ENCODE measurements around the gene GCSAM.

The GCSAM gene

DNA sequence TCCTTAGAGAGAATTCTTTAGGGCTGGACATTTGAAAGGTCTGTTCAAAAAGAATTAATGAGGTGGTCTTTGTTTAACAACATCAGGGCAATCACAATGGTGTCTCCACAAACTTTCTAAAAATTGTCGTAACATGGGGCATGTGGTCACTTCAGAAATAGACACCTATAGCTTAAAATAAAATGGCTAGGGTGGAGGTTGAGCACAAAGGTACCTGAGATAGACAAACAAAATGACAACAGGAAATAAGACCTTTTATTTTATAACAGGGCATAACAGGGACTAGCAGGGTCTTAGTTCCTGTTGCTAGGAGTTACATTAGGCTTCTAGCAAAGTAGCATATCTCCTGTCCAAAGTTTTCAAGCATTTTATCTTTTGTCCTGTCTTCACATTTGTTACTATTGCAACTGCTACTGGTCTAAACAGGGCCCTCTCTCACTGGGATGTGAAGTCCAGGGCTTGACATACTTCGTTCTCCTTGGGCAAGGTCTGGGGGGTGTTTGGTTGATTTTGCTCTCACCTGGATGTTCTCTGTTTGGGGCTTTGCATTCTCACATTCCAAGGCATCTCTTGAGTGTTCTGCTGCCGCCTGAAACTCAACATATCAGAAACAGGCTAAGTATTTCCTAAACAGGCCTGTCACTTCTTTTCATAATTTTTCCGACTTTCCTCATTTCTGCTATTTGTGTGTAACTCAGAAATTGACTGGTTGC lies 3.0 kb downstream of the GCSAM start:
- DNase-seq (ENCODE audit: low read depth): no peak

- DNase-seq (ENCODE audit: low read depth): peak; percentile 20
Measured at GRCh38 chr3:112128843-112129727, 4.0 kb downstream of the GCSAM start.

DNA sequence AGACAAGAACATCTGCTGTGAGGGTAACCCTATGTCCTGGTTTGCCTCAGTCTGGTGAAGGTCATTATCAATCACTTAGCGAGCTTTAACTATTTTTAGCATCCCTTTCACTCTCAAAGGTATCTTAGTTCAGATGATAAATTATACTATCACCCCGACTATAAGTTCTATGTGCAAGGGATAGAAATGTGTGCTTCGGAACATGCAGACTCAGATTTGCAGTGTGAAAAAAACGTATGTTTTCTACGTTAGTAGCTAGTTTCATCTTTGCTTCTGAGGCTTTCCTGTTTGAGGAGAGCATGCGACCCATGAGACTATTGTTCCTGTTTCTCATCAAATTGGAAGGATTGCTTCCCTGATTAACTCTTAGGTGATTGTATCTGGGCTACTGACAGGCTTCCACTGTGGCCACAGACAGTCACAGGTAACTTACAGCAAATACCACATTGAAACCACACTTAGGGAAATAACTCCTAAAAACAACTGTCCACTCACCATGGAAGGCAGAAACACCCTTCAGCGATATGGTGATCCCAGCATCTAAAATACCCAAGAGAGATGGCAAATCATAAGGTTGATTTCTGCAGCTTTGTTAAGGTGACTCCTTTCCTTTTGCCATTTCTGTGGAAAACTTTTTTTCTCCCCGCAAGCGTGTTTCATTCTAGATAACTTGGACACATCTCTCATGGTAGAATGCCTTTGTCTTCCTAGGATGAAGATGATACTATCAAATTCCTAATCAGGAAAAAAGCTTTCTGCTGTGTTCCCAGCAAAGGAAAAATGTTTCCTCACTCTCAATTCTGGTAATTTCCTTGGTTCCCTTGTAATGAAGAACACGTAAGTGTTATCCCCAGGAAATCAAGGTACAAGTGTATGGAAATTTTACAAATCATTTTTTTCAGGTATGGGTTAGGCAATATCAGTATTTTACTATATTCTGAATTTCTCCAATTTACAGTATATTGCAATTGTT lies 5.2 kb downstream of the GCSAM start:
- DNase-seq (ENCODE audit: low read depth): no peak

- DNase-seq (ENCODE audit: low read depth): no peak
Measured at GRCh38 chr3:112126511-112126911, 6.5 kb downstream of the GCSAM start.

DNA sequence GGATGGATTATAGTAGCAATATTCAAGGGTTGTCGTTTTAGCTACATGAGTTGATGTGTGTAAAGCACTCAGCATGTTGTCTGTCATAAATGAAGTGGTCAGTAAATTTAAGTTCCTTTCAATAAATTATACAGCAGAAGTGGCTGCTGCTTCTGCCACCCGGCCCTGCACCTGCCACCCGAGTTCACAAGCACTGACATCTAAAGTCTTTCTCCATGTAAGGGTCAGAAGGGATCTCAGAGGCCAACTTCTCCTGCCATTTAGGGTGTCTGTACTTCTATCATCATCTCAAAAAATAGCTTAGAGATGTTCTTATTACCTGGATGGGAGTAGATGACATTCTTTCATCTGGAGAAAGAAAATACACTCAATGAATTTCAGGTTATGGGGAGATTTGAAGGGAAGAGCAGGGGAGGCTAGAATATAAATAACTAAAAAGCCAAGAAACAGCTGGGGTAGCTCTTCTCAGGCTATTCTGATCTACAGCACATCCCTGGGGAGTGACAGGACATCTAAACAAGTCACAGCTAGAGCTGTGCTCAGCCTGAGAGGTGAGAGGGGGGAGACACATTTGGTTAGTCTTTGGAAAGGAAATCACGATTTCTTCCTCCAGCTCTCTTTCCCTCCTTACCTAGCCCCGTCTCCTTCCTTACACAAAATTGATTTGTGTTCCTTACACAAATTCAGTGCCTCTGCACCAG lies 8.0 kb downstream of the GCSAM start:
- no peak for DNase-seq (ENCODE audit: low read depth)

GRCh38 chr3:112123548-112123947 lies 9.5 kb downstream of the GCSAM start:
- DNase-seq (ENCODE audit: low read depth): no peak

- no peak for DNase-seq (ENCODE audit: low read depth)
Measured at GRCh38 chr3:112122870-112123269, 10.2 kb downstream of the GCSAM start.

DNA sequence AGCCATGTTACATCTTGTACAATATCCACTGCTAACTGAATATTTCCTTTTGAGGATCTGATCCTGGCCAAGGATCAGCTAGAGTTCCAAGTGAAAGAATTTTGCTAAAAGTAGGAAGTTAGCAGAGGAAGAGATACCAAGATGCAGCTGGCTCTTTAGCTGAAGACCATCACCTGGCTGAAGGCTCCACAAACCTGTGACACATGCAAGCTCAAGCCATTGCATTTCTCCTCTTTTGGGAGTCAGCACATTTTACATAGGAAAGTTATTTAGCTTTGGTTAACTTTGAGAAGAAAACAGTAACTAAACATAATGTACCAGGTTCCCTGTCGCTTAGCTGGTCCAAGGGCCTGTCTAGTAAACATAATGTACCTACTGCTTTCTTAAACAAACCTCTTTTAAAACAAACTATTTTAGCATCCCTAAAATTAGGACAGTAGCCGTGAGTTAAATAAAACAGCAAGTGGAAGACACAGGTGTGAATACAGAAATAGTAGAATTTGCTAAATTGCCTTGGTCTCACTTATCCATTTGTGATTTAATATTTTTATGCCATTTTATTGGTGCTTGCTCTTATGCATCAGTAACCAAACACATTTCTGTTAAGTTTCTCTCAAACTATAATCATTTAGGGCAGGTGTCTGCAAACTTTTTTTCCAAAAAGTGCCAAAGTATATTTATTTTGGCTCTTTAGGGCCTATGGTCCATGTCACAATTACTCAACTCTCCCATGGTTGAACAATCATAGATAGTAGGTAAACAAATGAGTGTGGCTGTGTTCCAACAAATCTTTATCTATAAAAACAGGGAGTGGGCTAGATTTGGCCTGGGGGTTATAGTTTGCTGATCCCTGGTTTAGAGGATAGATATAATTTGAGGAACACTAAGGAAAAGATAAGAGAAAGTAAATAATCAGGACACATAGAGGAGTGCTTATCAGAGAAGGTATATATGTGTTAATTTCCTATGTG lies 11.2 kb downstream of the GCSAM start:
- DNase-seq (ENCODE audit: low read depth): no peak

- DNase-seq (ENCODE audit: low read depth): no peak
Measured at GRCh38 chr3:112119962-112120836, 12.8 kb downstream of the GCSAM start.

- no peak for DNase-seq (ENCODE audit: low read depth)
Measured at GRCh38 chr3:112117841-112118571, 15.0 kb downstream of the GCSAM start.

DNA sequence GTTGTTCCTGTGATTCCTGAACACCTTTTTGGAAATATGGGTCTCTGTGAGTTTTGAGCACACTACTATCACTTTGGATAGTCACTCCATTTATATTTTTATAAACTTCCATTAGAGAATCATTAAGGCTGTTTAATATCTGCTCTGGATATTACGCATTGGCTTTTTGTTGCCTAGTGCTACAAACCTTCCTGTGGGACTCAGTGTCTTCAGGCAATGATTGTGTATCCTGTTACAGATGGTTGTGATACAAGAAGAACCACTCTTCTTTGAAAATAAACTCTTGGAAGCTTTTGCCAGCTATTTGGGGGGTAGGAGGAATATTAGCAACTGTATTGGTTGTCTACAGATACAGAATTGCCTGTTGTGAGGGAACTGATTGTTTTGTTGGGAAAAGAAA lies 15.6 kb downstream of the GCSAM start:
- no peak for DNase-seq (ENCODE audit: low read depth)

GRCh38 chr3:112116748-112117186 lies 16.3 kb downstream of the GCSAM start:
- DNase-seq (ENCODE audit: low read depth): no peak

- DNase-seq (ENCODE audit: low read depth): no peak
Measured at GRCh38 chr3:112115806-112116383, 17.2 kb downstream of the GCSAM start.

GRCh38 chr3:112115161-112115739 lies 17.8 kb downstream of the GCSAM start:
- DNase-seq (ENCODE audit: low read depth): no peak

DNA sequence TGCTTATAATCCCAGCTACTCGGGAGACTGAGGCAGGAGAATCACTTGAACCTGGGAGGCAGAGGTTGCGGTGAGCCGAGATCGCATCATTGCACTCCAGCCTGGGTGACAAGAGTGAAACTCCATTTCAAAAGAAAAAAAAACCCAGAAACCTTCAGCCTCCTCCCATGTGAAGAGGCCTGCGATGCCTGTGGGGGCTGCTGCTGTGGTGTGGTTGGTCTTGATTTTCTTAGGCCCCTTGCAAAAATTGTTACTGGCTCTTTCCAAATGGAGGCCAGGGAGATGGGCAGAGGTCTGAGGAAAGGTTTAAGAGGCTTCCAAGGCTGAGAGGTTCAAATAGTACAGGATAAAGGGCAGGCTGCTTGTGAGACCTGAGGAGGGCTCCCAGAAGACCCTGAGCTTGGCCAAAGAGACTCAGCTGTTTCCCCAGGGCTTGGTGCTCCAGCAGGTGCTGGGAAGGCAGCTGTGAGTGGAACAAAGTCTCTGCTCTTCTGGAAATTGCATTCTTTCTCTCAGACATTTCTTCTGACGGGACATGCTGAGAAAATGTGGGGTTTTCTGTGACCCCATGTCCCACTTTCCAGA lies 18.4 kb downstream of the GCSAM start:
- DNase-seq (ENCODE audit: low read depth): no peak

DNA sequence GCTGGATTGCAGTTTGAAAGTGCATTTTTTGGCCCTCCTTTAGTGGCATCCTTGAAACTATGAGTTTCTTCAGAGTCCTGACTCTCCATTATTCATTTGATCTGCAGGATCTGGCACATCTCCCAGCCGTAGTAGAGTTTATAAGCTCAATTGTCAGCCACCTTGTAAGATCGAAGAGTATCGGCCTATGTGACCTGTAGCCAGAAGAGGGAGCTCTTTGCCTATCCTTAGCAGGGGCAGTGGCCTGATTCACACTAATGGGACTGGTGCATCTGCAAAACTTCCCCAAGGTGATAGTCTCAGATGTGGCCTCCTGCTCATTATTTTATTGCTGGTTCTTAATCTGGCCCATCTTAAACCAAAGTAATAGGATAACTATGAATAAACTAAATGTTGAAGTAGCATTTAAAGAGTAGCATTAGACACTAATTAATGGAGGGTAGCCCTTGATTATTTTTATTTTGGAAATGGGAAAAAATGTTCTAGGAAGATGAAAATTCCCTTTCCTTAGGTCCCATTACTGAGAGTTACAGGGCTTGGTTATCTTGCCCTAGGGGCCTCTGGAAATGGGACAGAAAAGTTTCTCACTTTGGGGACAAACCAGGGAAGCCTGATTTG lies 21.2 kb downstream of the GCSAM start:
- peak; percentile 36 for DNase-seq (ENCODE audit: low read depth)

GRCh38 chr3:112109322-112109721 lies 23.7 kb downstream of the GCSAM start:
- no peak for DNase-seq (ENCODE audit: low read depth)
